NT2/D1 (cell line): ENCODE data around the gene SLC27A1.

Source experiments
- YY1 ChIP-seq: IDR thresholded peaks from 2 replicates; pipeline ENCODE4 v1.6.1; 2011; ENCODE audit not compliant: insufficient read length, insufficient read depth
- ZNF274 ChIP-seq: IDR thresholded peaks from 2 replicates; pipeline ENCODE4 v1.6.1; 2011; ENCODE audit warnings: mild to moderate bottlenecking, low read depth, low read length

DNA sequence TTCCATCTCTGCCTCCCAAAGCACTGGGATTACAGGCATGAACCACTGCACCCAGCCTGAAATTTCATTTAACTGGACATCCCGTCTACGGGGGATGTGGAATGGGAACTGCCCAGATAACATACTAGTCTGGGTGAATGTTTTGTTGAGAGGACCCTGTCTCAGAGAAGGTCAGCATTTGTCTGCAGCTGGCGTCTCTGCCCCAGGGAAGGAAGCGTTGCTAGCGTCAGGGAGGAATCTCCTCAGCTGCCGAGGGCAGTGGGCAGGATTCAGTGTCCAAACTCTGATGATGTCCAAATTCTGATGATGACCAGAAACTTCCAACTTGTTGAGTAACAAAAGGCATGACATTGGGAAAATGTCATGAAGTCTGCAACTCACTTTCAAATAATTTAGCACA lies 12.7 kb upstream of the SLC27A1 start:
- TF ChIP-seq ZNF274 (no peak), YY1 (no peak)
